Spleen (tissue), 11 donors: ENCODE results near the gene PPM1H. TPM values are rescaled to one million over a fixed set of nuclear protein-coding genes. Genes with fewer than 3 reads are reported as not detected.

Source experiments
- DNase-seq: peaks from one replicate; pipeline ENCODE4 v3.0.0-alpha.2; 2020
- H3K27ac ChIP-seq, 8 donors: fragments of 200-600 bp; sonication (generic) in 7 of 8; 1 replicate in 4 of 8; 2 replicates in 4 of 8; pipeline versions ENCODE4 v1.5.0 to v1.8.0; 2016 to 2021; ENCODE audit warnings: inconsistent platforms in 4 of 8, mild to moderate bottlenecking in 4 of 8, moderate library complexity in 1 of 8
- H3K27me3 ChIP-seq, 7 donors: fragments of 200-600 bp; sonication (generic) in 6 of 7; replicated peaks in 1 of 7; 1 replicate in 4 of 7; 2 replicates in 3 of 7; pipeline versions ENCODE4 v1.5.0 to v1.8.0; 2016 to 2021; ENCODE audit warnings: inconsistent platforms in 3 of 7, mild to moderate bottlenecking in 1 of 7
- H3K36me3 ChIP-seq, 6 donors: fragments of 200-600 bp; sonication (generic) in 5 of 6; 1 replicate in 4 of 6; 2 replicates in 2 of 6; pipeline versions ENCODE4 v1.5.0 to v1.8.0; 2016 to 2021; ENCODE audit warnings: inconsistent platforms in 2 of 6
- H3K4me1 ChIP-seq, 6 donors: fragments of 200-600 bp; sonication (generic) in 5 of 6; 1 replicate in 3 of 6; 2 replicates in 3 of 6; pipeline versions ENCODE4 v1.5.0 to v1.8.0; 2016 to 2021; ENCODE audit warnings: inconsistent platforms in 3 of 6
- H3K4me3 ChIP-seq, 8 donors: fragments of 200-600 bp; sonication (generic) in 7 of 8; 1 replicate in 4 of 8; 2 replicates in 4 of 8; pipeline versions ENCODE4 v1.5.0 to v1.8.0; 2016 to 2021; ENCODE audit warnings: inconsistent platforms in 4 of 8, mild to moderate bottlenecking in 4 of 8, moderate library complexity in 2 of 8
- H3K9me3 ChIP-seq, 8 donors: fragments of 200-600 bp; sonication (generic) in 7 of 8; 1 replicate in 4 of 8; 2 replicates in 4 of 8; pipeline versions ENCODE4 v1.5.0 to v1.8.0; 2016 to 2021; ENCODE audit warnings: inconsistent platforms in 4 of 8
- POLR2A ChIP-seq, 3 donors: fragments of 450-650 bp; IDR thresholded peaks; one replicate each; pipeline ENCODE4 v1.5.1; 2017; ENCODE audit warnings: antibody characterized with exemption in 3 of 3, mild to moderate bottlenecking in 1 of 3
- POLR2AphosphoS5 ChIP-seq, 3 donors: sonication (generic); formaldehyde crosslinking; IDR thresholded peaks; one replicate each; pipeline ENCODE4 v1.5.1; 2017; ENCODE audit warnings: antibody characterized with exemption in 3 of 3
- whole genome bisulfite sequencing, 5 donors: extraction: QIAGEN DNeasy Blood & Tissue Kit in 3 of 5; methylation state at CpG; one replicate each; pipeline versions ENCODE4 v1.1.5 to v1.1.7; 2013 to 2018; 5-methylcytosine and 5-hydroxymethylcytosine counted together
- intact Hi-C: fragments of 100-400 bp; cut with DNase I; formaldehyde crosslinking; loops from one replicate; pipeline ENCODE4 v1.15.0; 2023; ENCODE audit warnings: low total_unique reads
- polyA plus RNA-seq, 3 donors: library from polyadenylated mRNA; stranded (reverse); fragments of 200-250 nt; gene quantifications; one replicate each; pipeline ENCODE4 v1.2.1, GENCODE V29; 2013
- total RNA-seq, 7 donors: library from RNA; depleted of rRNA in 3 of 7; stranded (reverse); fragments of >200 nt in 3 of 7; fragmentation: NEBNext Ultra II Directional in 4 of 7; extraction: Animal tissue kit (Norgen Biotek cat#: 25700) in 4 of 7; gene quantifications; one replicate each; pipeline versions ENCODE4 v1.1.0 to v1.2.1, GENCODE V29; 2016 to 2021
- TF ChIP-seq, protein P1 (sequence below), 11 experiments: fragments of 200-600 bp in 7 of 11; fragments of 450-650 bp in 4 of 11; sonication (generic) in 4 of 11; IDR thresholded peaks in 8 of 11; conservative IDR thresholded peaks in 3 of 11; 1 replicate in 7 of 11; 2 replicates in 4 of 11; pipeline versions ENCODE4 v1.4.0 to v1.8.0; 2016 to 2021; ENCODE audit warnings: antibody characterized with exemption in 11 of 11, inconsistent platforms in 4 of 11, mild to moderate bottlenecking in 1 of 11
- donor health status: healthy with polysubstance abuse.
- donor health status: DM: no; HTN: no; CAD: no; lungs with moderate emphysema.
- donor health status: DM: no; HTN: no; CAD: no.
- donor health status: Bipolar disorder and iron deficiency.
- donor health status: healthy.
- donor health status: DM: no; HTN: no; CAD: no.
- donor health status: DM: yes; HTN: yes; CAD: no.

Gene PPM1H
- total and polyA plus RNA-seq, 10 donors: 0.17 to 3.9 (median 1.9) TPM

DNA sequence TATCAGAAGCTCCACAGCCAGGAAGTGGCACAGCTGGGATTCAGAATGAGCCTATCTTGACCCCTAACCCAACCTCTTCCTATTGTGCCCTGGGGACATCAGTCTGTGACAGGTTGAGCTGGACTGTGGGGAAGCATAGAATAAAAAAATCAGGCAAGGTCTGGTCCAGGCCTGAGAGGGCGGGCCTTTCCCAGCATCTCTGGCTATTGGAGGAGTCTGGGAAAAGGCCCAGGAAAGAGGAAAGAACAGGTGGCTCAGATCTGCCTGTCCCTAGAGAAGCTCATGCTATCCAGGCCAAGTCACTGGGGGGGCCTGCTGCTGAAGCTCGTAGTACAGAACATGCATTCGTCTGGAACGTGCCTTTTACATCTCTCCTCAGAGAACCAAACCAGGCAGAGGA lies 100.5 kb downstream of the PPM1H start:
- TF ChIP-seq, protein P1, sequence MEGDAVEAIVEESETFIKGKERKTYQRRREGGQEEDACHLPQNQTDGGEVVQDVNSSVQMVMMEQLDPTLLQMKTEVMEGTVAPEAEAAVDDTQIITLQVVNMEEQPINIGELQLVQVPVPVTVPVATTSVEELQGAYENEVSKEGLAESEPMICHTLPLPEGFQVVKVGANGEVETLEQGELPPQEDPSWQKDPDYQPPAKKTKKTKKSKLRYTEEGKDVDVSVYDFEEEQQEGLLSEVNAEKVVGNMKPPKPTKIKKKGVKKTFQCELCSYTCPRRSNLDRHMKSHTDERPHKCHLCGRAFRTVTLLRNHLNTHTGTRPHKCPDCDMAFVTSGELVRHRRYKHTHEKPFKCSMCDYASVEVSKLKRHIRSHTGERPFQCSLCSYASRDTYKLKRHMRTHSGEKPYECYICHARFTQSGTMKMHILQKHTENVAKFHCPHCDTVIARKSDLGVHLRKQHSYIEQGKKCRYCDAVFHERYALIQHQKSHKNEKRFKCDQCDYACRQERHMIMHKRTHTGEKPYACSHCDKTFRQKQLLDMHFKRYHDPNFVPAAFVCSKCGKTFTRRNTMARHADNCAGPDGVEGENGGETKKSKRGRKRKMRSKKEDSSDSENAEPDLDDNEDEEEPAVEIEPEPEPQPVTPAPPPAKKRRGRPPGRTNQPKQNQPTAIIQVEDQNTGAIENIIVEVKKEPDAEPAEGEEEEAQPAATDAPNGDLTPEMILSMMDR (IDR thresholded peaks at IDR 0.05 in 8 of 11, conservative IDR thresholded peaks at IDR 0.05 in 3 of 11): no peak
- TF ChIP-seq POLR2A (IDR thresholded peaks at IDR 0.05): no peak
- Histone ChIP-seq H3K4me3 (no peak overlapping the region), H3K4me1 (no peaks in the 10 kb centered on the region), H3K9me3 (no peaks in the 10 kb centered on the region), H3K27me3 (no peaks in the 10 kb centered on the region), H3K36me3 (no peaks in the 10 kb centered on the region), H3K27ac (no peak overlapping the region)
- WGBS, 5 donors: 70 to 86% (median 80%) methylated on average over 4 of the region's 4 CpGs
- no peak for DNase-seq
- intact Hi-C loops: no loop called here

DNA sequence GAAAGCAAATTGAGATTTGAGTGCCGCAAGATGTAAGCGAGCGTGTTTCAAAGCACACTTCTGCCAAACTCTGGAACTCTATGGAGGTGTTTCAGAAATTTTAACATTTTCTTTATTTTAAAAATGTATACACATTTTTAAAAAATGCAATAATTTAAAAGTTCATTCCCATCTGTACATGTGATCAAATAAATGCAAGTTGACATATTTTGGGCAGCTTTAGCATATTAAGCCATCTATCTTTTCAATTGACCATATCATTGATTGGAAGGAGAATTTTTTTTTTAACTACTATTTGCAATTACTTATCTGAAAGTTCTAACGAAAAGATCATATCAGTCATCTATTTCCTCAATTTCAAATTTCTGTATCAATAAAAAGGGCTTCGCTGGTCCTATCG lies 101.3 kb downstream of the PPM1H start:
- DNase-seq: no peak
- WGBS, 5 donors: 94 to 96% (median 94%) methylated on average over 6 of the region's 6 CpGs
- TF ChIP-seq POLR2A (IDR thresholded peaks at IDR 0.05): no peak
- TF ChIP-seq, protein P1 (IDR thresholded peaks at IDR 0.05 in 8 of 11, conservative IDR thresholded peaks at IDR 0.05 in 3 of 11): no peak
- no peak for TF ChIP-seq POLR2AphosphoS5 (IDR thresholded peaks at IDR 0.05)
- H3K9me3 ChIP-seq: no peaks in the 10 kb centered on the region
- intact Hi-C loops: no loop called here
- no peaks in the 10 kb centered on the region for H3K36me3 ChIP-seq
- no peaks in the 10 kb centered on the region for H3K27me3 ChIP-seq
- H3K4me1 ChIP-seq: no peaks in the 10 kb centered on the region
- H3K27ac ChIP-seq: no peak overlapping the region
- no peak overlapping the region for H3K4me3 ChIP-seq

DNA sequence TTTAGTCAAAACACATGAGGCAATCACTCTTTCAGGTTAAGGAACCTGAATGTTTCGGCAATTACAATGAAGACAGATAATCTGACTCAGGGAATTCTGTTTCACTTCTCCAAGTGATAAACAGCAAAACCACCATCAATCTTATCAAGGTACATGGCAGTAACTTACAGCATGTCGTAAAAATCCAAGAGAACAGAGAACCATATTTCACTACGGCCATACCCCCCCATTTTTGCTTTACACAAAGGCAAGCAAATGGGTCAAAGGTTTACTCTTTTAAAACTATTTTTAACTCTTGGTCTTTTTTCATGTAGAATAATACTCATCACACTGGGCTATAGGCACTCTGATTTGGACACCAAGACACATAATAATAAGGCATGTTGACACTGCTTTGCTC lies 102.4 kb downstream of the PPM1H start:
- TF ChIP-seq POLR2A (IDR thresholded peaks at IDR 0.05) (no peak), POLR2AphosphoS5 (IDR thresholded peaks at IDR 0.05) (no peak)
- TF ChIP-seq, protein P1 (IDR thresholded peaks at IDR 0.05 in 8 of 11, conservative IDR thresholded peaks at IDR 0.05 in 3 of 11): no peak
- no peaks in the 10 kb centered on the region for H3K36me3 ChIP-seq
- WGBS, 5 donors: 73 to 83% (median 79%) methylated on average over 3 of the region's 3 CpGs
- H3K4me1 ChIP-seq: no peaks in the 10 kb centered on the region
- H3K27ac ChIP-seq: no peak overlapping the region
- no peaks in the 10 kb centered on the region for H3K27me3 ChIP-seq
- no peaks in the 10 kb centered on the region for H3K9me3 ChIP-seq
- no peak for DNase-seq
- intact Hi-C loops: no loop called here
- H3K4me3 ChIP-seq: no peak overlapping the region

DNA sequence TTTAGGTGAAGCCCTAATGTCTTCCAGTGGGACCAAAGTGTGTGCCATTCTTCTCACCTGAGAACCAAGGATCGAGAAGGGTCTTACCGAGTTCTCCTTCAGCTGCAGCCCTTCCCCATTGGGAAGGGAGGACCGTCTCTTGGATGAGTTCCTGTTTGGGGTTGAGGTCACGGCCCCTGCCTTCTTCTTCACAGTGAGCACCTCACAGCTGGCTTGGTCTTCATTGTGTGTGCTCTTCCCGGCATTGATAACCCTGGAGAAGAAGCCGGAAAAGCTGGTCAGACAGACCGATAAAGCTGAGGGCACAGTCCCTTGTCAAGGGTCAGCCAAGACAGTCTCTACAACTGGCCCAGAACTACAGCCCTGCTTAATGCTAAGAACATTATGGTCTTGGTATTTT lies 102.9 kb downstream of the PPM1H start:
- Histone ChIP-seq H3K4me1 (no peaks in the 10 kb centered on the region), H3K4me3 (no peak overlapping the region), H3K27me3 (no peaks in the 10 kb centered on the region), H3K9me3 (no peaks in the 10 kb centered on the region), H3K27ac (no peak overlapping the region), H3K36me3 (no peaks in the 10 kb centered on the region)
- TF ChIP-seq, protein P1 (IDR thresholded peaks at IDR 0.05 in 8 of 11, conservative IDR thresholded peaks at IDR 0.05 in 3 of 11): no peak
- TF ChIP-seq POLR2A (IDR thresholded peaks at IDR 0.05) (no peak), POLR2AphosphoS5 (IDR thresholded peaks at IDR 0.05) (no peak)
- intact Hi-C loops: no loop called here
- no peak for DNase-seq
- WGBS, 5 donors: 74 to 87% (median 81%) methylated on average over 7 of the region's 7 CpGs
